Measurements from ENCODE around the gene COPZ2.

GRCh38 chr17:48058393-48059124 lies 21.0 kb upstream of the COPZ2 start:
- no peak for TF ChIP-seq BRF2 (IDR thresholded peaks at IDR 0.05; ENCODE audit: borderline replicate concordance, insufficient read depth, insufficient read length)
- no peak for TF ChIP-seq STAT6 (CRISPR knock-in tag; IDR thresholded peaks at IDR 0.05)
- no peak for TF ChIP-seq BRF1 (IDR thresholded peaks at IDR 0.05; ENCODE audit: borderline replicate concordance, extremely low read depth, insufficient read length)
- TF ChIP-seq POLR2AphosphoS5 (IDR thresholded peaks at IDR 0.05; ENCODE audit: control insufficient read depth, insufficient read depth, low read depth, low read length) = no peak
- no peak for TF ChIP-seq PYGO2 (tag; IDR thresholded peaks at IDR 0.05)
- no peak for TF ChIP-seq FOXA1 (IDR thresholded peaks at IDR 0.05; ENCODE audit: borderline replicate concordance)
- TF ChIP-seq FIP1L1 (IDR thresholded peaks at IDR 0.05; ENCODE audit: low read depth, low read length, poor library complexity, severe bottlenecking) = no peak
- TF ChIP-seq MYNN (IDR thresholded peaks at IDR 0.05) = no peak
- TF ChIP-seq MYNN (CRISPR knock-in tag; IDR thresholded peaks at IDR 0.05) = no peak
- TF ChIP-seq CTCF (IDR thresholded peaks at IDR 0.05 in 2 of 3, conservative IDR thresholded peaks at IDR 0.05 in 1 of 3; ENCODE audit: insufficient read depth in 2 of 3, low read depth in 1 of 3, low read length in 3 of 3) = no peak
- no peak for TF ChIP-seq TRIM24 (IDR thresholded peaks at IDR 0.05)
- no peak for TF ChIP-seq POLR2AphosphoS2 (IDR thresholded peaks at IDR 0.05; ENCODE audit: low read length)
- TF ChIP-seq NR1H2 (CRISPR knock-in tag; IDR thresholded peaks at IDR 0.05) = no peak

All from K562 (cell line).